Vagina (tissue), 2 donors: ENCODE measurements around the gene NPC1. TPM values are rescaled to one million over a fixed set of nuclear protein-coding genes. Genes with fewer than 3 reads are reported as not detected.

Source experiments
- DNase-seq, 2 donors: peaks; one replicate each; pipeline ENCODE4 v3.0.0-alpha.2; 2017; ENCODE audit errors: extremely low spot score in 2 of 2
- H3K27ac ChIP-seq: fragments of 200-600 bp; sonication (generic); one replicate; pipeline ENCODE4 v1.5.1; 2019
- H3K27me3 ChIP-seq: fragments of 200-600 bp; sonication (generic); one replicate; pipeline ENCODE4 v1.5.1; 2019
- H3K36me3 ChIP-seq, 2 donors: fragments of 200-600 bp; sonication (generic); one replicate each; pipeline ENCODE4 v1.5.1; 2017 to 2019
- H3K4me1 ChIP-seq: fragments of 200-600 bp; sonication (generic); one replicate; pipeline ENCODE4 v1.5.1; 2019
- H3K4me3 ChIP-seq, 2 donors: fragments of 200-600 bp; sonication (generic); 1 replicate in 1 of 2; 2 replicates in 1 of 2; pipeline ENCODE4 v1.5.1; 2016 to 2019
- H3K9me3 ChIP-seq: fragments of 200-600 bp; sonication (generic); one replicate; pipeline ENCODE4 v1.5.1; 2019
- CTCF ChIP-seq, 3 experiments: fragments of 450-650 bp in 2 of 3; fragments of 200-600 bp in 1 of 3; sonication (generic) in 1 of 3; IDR thresholded peaks; one replicate each; pipeline ENCODE4 v1.5.1; 2017 to 2019; ENCODE audit warnings: antibody characterized with exemption in 3 of 3, mild to moderate bottlenecking in 2 of 3, moderate library complexity in 2 of 3
- POLR2A ChIP-seq, 2 donors: fragments of 450-650 bp; IDR thresholded peaks; one replicate each; pipeline ENCODE4 v1.6.1; 2017; ENCODE audit warnings: antibody characterized with exemption in 2 of 2, mild to moderate bottlenecking in 2 of 2, moderate library complexity in 2 of 2
- POLR2AphosphoS5 ChIP-seq, 2 donors: sonication (generic); formaldehyde crosslinking; IDR thresholded peaks; one replicate each; pipeline ENCODE4 v1.9.0; 2017; ENCODE audit warnings: antibody characterized with exemption in 2 of 2, mild to moderate bottlenecking in 2 of 2, low read depth in 1 of 2; ENCODE audit not compliant: insufficient read depth in 1 of 2
- intact Hi-C: fragments of 100-400 bp; cut with DNase I; formaldehyde crosslinking; loops from one replicate; pipeline ENCODE4 v1.15.1; 2023
- total RNA-seq: library from RNA; depleted of rRNA; stranded (reverse); fragments of >200 nt; gene quantifications from one replicate; pipeline ENCODE4 v1.2.3, GENCODE V29; 2016

NPC1 gene
- total RNA-seq, 1 donor from 2014 or later: 89.9 TPM

GRCh38 chr18:23612434-23613090 lies 26.3 kb upstream of the NPC1 start:
- TF ChIP-seq POLR2A (IDR thresholded peaks at IDR 0.05) (no peak), POLR2AphosphoS5 (IDR thresholded peaks at IDR 0.05; ENCODE audit: insufficient read depth in 1 of 2, low read depth in 1 of 2) (no peak), CTCF (IDR thresholded peaks at IDR 0.05) (no peak)
- Histone ChIP-seq H3K4me3 (no peak overlapping the region), H3K27ac (no peak overlapping the region), H3K36me3 (no peaks in the 10 kb centered on the region), H3K9me3 (no peaks in the 10 kb centered on the region), H3K27me3 (no peaks in the 10 kb centered on the region), H3K4me1 (no peaks in the 10 kb centered on the region)
- DNase-seq: no peak
- intact Hi-C loops: no loop called here

GRCh38 chr18:23609390-23610023 lies 23.2 kb upstream of the NPC1 start:
- H3K27me3 ChIP-seq: no peaks in the 10 kb centered on the region

GRCh38 chr18:23608211-23608610 lies 21.9 kb upstream of the NPC1 start:
- intact Hi-C loops: no loop called here
- Histone ChIP-seq H3K27ac (no peak overlapping the region), H3K36me3 (no peaks in the 10 kb centered on the region), H3K4me1 (no peaks in the 10 kb centered on the region), H3K9me3 (no peaks in the 10 kb centered on the region), H3K4me3 (no peak overlapping the region), H3K27me3 (no peaks in the 10 kb centered on the region)
- no peak for DNase-seq
- TF ChIP-seq CTCF (IDR thresholded peaks at IDR 0.05): no peak
- no peak for TF ChIP-seq POLR2A (IDR thresholded peaks at IDR 0.05)
- TF ChIP-seq POLR2AphosphoS5 (IDR thresholded peaks at IDR 0.05; ENCODE audit: insufficient read depth in 1 of 2, low read depth in 1 of 2): no peak

More at GRCh38 chr18:23609390-23610023, 23.2 kb upstream of the NPC1 start:
- intact Hi-C loops: no loop called here
- H3K27ac ChIP-seq: no peak overlapping the region
- H3K4me3 ChIP-seq: no peak overlapping the region
- H3K4me1 ChIP-seq: no peaks in the 10 kb centered on the region
- no peak for DNase-seq
- H3K9me3 ChIP-seq: no peaks in the 10 kb centered on the region
- no peaks in the 10 kb centered on the region for H3K36me3 ChIP-seq
- TF ChIP-seq POLR2A (IDR thresholded peaks at IDR 0.05) (no peak), POLR2AphosphoS5 (IDR thresholded peaks at IDR 0.05; ENCODE audit: insufficient read depth in 1 of 2, low read depth in 1 of 2) (no peak), CTCF (IDR thresholded peaks at IDR 0.05) (no peak)

GRCh38 chr18:23605941-23606340 lies 19.6 kb upstream of the NPC1 start:
- no peak for TF ChIP-seq POLR2A (IDR thresholded peaks at IDR 0.05)
- TF ChIP-seq POLR2AphosphoS5 (IDR thresholded peaks at IDR 0.05; ENCODE audit: insufficient read depth in 1 of 2, low read depth in 1 of 2): no peak
- TF ChIP-seq CTCF (IDR thresholded peaks at IDR 0.05): no peak
- no peaks in the 10 kb centered on the region for H3K9me3 ChIP-seq
- H3K36me3 ChIP-seq: no peaks in the 10 kb centered on the region
- H3K4me3 ChIP-seq: no peak overlapping the region
- no peak overlapping the region for H3K27ac ChIP-seq
- no peaks in the 10 kb centered on the region for H3K27me3 ChIP-seq
- intact Hi-C loops: no loop called here
- DNase-seq: no peak
- no peaks in the 10 kb centered on the region for H3K4me1 ChIP-seq

GRCh38 chr18:23599809-23600208 lies 13.5 kb upstream of the NPC1 start:
- H3K4me3 ChIP-seq: no peak overlapping the region
- H3K27ac ChIP-seq: no peak overlapping the region
- H3K9me3 ChIP-seq: no peaks in the 10 kb centered on the region
- no peak for DNase-seq
- no peaks in the 10 kb centered on the region for H3K36me3 ChIP-seq
- H3K4me1 ChIP-seq: no peaks in the 10 kb centered on the region
- TF ChIP-seq CTCF (IDR thresholded peaks at IDR 0.05) (no peak), POLR2AphosphoS5 (IDR thresholded peaks at IDR 0.05; ENCODE audit: insufficient read depth in 1 of 2, low read depth in 1 of 2) (no peak), POLR2A (IDR thresholded peaks at IDR 0.05) (no peak)
- intact Hi-C loops: no loop called here
- no peaks in the 10 kb centered on the region for H3K27me3 ChIP-seq
